SW480 (cell line): ENCODE results near the gene RPS13.
"Not testable (repeated sequence)": the region's sequence is repeated elsewhere in the genome, so short reads cannot be mapped to it uniquely, and the experiment has no call there.

ENCODE experiments used
- DNase-seq: peaks from one replicate; pipeline ENCODE4 v3.0.0-alpha.2; 2016; ENCODE audit warnings: low spot score

The RPS13 gene

DNA sequence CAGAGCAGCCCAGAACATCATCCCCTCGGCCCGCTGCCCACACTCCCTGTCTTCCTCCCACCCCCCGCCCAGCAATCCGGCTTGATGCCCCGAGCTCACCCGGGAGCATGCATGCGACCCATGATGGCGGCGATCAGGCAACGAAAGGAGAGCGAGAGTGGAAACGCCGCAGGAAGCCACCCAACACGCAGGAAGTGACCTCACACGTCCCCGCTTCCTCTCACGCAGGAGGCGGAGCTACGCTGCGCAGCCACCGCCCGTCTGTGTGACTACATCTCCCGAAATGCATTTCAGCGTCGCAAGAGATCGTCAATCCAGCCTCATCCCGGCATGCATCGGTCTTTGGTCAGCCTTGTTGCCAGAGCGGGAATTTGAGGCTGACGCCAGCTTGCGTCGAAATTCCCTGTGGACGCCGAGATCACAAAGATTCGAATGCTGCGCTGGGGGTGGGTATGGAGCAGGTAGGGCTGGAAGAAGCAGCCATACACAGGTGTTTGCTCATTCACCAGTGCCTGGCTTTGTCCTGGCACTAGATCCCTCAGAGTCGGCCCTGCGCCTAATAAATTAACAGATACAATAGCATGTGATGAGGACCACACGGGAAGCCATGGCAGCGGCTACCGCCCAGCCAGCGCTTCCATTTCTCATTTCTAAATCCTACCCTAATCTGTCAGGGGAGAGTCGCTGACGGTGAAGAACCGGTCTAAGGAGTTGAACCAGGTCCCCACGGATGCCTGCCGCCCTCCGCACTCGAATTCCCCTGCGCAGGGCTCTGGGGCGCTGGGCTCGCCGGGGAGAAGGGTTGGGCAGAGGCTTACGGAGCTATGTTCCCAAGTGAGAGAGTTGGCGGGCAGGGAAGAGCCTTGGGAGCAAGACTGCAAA is at the start of gene RPS13:
Gene RPS13 (minus strand): TSS at position 148 of the 882 bp plus-strand sequence. CDS start 26 bp downstream, at position 122.
- peak; percentile 99 for DNase-seq

DNA sequence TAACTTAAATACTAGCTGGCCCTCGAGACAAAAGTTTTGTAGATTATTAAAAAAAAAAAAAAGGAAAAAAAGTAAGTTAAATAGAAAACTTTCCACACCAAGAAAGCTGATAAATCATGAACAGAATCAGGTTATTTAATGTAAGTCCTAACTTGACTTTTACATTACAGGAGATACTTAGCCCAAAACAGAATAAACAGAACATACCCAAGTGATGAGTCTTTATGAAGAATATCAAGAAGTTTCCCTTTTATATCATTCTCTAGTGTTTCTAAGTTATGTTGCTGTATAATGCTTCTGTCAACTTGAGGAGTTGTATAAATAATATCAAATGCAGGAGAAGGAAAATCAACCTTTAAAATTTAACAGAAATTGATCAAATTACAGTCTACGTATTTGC is 44.5 kb upstream of the RPS13 start:
- DNase-seq = no peak

DNA sequence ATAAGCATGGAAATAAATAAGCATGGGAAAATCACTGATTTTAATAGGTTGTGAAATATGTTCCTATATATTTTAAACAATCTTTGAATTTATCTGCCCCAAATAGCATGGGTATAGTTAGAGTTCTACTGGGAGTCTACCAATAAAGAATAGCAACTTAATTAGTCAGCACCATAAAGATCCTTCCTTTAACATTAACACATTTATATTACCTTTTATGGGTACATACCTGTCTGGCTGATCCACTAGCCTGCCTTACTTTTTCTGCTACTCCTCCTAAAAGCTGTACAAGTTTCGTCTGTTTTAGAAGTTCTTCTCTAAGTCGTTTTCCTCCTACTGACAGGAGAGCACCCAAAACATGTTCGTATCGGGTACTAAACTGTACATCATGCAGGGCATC is 39.8 kb upstream of the RPS13 start:
- DNase-seq = no peak

DNA sequence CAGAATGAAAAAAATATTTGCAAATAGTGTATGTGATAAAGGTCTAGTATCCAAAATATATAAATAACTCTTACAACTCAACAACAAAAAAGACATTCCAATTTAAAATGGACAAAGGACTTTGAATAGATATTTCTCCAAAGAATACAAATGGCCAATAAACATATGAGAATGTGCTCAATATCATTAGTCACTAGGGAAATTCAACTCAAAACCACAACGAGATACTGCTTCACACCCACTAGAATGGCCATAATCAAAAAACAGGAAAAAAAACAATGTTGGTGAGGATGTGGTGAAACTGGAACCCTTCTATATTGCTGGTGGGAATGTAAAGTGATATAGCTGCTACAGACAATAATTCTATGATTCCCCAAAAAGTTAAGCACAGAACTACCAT is 38.6 kb upstream of the RPS13 start:
- DNase-seq = no peak

DNA sequence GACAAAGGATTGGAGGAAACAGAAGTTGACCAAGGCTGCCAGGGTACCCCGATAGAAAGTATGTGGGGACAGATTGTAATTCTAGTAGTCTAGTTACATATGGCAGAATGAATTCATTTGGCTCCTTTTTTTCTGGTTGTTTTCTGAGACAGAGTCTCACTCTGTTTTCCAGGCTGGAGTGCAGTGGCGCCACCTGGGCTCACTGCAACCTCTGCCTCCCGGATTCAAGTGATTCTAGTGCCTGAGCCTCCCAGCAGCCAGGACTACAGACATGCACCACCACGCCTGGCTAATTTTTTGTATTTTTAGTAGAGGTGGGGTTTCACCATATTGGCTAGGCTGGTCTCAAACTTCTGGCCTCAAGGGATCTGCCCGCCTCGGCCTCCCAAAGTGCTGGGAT is 30.3 kb upstream of the RPS13 start:
- not testable (repeated sequence) for DNase-seq

DNA sequence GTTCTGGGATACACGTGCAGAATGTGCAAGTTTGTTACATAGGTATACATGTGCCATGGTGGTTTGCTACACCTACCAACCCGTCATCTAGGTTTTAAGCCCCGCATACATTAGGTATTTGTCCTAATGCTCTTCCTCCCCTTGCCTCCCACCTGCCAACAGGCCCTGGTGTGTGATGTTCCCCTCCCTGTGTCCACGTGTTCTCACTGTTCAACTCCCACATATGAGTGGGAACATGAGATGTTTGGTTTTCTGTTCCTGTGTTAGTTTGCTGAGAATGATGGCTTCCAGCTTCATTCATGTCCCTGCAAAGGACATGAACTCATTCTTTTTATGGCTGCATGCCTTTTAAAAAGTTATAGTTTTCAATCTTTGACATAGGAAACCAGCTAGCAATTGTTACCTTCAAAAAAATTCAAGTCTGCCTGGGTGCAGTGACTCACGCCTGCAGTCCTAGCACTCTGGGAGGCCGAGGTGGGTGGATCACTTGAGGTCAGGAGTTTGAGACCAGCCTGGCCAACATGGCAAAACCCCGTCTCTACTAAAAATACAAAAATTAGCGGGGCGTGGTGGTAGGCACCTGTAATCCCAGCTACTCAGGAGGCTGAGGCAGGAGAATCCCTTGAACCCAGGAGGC is 28.1 kb upstream of the RPS13 start:
- not testable (repeated sequence) for DNase-seq

DNA sequence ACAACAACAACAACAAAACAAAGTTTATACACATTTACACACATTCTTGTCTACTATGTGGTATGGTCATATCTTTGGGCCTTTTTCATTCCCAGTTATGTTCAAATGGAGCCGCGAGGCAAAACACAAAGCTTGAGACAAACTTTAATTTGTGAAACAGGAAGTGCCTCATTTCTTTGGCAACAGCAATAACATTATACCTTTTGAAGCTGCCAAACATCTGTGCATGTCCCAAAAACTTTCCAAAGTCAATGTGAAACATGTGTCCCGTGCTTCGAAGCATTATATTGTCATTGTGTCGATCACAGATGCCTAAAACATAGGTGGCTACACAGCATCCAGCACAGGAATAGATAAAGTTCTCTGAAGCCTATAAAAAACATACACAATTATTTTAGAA is 25.0 kb upstream of the RPS13 start:
- no peak for DNase-seq

DNA sequence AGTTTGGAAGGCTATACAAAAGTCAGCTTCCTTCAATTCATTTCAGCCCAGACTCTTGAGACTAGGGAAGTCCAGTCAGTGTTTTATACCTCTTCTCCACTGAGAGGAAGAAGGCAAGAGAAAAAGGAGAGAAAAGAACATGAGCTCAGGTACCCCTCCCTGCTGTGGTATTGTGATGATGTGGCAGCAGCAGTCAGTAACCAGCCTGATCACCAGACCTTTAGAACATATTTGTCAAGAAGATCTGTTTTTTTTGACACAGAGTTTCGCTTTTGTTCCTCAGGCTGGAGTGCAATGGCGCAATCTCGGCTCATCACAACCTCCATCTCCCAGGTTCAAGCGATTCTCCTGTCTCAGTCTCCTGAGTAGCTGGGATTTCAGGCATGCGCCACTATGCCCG is 21.2 kb upstream of the RPS13 start:
- DNase-seq = no peak

DNA sequence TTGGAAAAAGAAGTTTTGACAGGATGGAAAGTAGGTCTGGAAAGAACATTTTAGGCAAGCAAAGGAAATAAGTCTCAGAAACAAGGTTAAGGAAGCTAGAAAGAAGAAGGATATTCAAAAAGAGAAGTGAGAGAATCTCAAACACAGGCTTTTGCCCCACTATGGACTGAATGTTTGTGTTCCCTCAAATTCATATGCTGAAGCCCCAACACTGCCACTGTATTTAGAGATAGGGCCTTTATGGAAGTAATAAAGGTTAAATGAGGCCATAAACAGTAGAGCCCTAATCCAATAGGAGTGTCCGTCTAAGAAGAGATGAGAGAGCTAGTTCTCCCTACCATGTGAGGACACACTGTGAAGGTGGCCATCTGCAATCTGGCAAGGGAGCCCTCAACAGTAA is 20.6 kb upstream of the RPS13 start:
- DNase-seq = no peak

DNA sequence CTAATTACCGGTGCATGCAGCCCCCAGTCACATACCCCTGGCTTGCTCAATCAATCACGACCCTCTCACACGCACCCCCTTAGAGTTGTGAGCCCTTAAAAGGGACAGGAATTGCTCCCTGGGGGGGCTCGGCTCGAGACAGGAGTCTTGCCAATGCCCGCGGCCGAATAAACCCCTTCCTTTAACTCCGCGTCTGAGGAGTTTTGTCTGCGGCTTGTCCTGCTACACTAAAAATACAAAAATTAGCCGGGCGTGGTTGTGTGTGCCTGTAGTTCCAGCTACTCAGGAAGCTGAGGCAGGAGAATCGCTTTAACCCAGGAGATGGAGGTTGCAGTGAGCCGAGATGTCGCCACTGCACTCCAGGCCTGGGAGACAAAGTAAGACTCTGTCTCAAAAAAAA is 8.5 kb upstream of the RPS13 start:
- not testable (repeated sequence) for DNase-seq

DNA sequence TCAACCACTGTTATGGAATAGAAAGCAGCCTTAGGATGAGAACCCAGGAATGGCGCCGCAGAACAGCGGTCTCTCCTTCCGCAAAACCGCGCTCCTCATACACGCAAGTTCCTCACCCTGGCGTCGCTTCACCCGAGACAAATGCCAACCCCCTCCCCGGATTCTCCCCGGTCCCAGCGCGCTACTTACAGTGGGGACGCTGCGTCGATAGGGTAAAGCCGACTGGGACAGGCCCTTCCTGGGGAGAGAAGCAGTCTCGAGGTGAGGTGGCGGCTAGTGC is 287 bp downstream of the RPS13 start:
- no peak for DNase-seq

DNA sequence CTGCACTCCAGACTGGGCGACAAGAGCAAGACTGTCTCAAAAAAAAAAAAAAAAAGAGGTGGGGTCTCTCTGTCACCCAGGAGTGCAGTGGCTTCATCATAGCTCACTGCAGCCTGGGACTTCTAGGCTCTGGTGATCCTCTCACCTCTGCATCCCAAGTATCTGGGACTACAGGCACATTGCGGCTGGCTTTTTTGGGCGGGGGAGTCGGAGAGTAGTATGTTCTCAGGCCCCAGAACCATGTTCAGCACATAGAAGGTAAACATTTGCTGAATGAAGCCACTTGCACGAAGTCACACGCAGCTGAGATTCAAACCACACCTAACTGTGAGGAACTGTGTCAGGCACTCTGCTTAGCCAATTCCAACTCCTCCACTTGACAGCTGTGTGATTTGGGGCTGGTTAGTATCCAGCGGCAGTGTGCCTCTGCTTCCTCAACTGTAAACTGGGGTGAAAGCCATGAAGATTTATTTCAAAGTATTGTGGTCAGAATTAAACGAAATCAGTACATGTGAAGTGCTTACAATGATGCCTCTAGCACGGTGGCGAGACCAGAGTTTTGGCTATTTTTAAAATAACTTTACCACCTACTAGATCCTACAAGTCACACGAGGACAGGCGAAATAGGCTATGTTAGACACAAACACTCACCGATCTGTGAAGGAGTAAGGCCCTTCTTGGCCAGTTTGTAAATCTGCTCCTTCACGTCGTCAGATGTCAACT is 789 bp downstream of the RPS13 start:
- no peak for DNase-seq

DNA sequence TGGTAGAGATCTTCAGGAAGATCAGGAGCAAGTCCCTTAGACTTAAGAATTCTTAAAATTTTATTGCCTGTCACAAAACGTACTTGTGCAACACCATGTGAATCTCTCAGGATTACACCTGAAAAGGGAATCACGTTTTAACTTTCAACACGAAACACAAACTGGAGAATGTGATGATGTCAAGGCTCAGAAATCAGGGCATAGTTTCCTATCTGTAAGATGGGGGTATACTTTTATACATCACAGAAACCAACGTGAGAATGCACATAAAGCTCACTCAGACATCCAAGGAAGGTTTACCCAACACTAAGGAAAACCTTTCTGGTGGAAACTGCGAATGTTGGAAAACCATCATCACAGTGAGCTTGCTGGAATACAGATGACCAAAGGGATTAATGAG is 2.0 kb downstream of the RPS13 start:
- DNase-seq = no peak

DNA sequence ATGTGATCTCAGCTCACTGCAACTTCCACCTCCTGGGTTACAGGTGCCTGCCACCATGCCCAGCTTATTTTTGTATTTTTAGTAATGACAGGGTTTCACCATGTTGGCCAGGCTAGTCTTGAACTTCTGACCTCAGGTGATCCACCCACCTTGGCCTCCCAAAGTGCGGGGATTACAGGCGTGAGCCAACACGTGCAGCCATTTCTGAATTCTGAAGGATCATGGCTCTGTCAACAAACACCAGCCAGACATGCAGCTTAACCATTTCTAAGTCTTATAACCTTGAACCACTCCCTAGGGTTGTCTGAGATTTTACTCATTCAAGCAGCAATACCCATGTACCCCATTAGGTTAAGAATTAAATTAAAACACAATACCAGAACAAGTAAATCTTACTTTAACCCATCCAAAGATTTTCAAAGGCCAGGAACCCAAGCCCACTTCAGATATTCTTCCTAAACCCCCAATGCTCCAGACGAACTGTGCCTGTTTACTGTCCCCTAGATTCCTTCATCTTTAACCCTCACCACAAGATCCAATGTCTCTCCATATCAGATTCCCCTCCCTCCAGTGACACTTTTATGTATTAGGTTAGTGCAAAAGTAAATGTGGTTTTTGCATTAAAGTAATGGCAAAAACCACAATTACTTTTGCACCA is 4.0 kb downstream of the RPS13 start:
- no peak for DNase-seq

DNA sequence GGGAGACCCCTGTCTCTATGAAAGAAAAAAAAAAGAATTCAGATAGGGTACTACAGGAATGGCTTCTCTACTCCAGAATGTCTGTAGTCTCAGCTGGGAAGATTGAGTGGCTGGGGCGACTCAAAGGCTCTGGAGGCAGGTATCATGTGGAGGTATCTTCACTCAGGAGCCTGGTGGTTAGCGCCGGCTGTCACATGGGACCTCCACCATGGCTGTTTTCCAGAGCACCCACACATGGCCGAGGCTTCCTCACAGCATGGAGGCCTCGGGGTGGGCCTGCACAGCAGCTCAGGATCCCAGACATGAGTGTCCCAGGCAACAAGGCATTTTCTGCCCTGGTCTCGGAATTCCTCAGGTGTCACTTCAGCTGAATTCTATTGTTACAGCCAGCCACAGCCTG is 10.1 kb downstream of the RPS13 start:
- no peak for DNase-seq

DNA sequence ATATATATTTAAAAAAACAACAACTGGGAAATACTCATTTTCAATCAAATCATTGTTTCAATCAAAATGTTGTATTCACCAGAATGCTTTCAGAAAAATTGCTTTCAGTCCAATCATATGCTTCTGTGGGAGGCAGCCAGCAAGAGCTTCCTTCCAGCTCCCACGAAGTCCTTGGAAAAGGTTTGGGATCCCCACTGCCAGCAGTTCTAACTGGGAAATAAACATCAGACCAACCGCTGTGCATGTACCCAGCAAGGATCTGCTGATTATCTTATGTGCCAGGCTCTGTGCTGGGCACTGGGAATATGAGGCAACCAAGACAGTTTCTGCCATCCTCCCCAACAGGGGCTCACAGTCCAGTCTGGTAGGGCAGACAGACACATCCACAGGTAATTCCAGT is 10.8 kb downstream of the RPS13 start:
- DNase-seq = no peak

DNA sequence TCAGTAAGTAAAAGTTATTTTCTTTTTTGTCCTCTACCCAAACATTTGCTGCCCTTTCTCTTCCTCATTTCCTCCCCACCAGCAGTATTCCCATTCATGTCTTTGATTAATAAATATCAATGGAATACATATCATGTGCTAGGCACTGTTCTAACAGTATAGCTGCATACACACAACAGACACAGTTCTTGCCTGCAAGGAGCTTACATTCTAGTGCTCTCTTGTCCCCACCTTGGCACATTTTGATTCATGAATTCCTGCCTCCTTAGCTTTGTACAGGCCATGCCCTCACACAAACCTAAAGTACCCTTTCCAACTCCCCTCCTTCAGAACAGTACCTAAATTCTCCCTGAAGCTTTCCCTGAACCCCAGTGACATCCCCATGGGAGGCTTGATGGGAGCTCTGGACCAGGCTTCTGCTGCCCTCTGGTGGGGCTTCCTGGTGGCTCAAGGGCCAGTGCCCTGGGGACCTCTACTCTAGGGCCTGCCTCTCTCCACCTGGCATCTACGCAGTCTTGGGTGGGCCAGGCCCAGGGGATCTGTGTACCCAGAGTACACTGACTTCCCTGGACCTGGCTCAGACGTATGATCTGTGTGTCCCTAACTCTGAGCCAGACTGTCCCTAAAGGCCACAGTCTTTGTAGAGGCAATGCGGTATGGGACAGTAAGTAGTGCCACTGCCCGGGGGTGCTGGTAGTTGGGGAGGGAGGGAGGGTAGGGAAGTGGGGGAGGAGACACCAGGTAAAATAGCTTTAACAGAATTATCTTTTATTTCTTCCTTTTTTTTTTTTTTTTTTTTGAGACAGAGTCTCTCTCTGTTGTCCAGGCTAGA is 14.1 kb downstream of the RPS13 start:
- DNase-seq = peak; percentile 50

DNA sequence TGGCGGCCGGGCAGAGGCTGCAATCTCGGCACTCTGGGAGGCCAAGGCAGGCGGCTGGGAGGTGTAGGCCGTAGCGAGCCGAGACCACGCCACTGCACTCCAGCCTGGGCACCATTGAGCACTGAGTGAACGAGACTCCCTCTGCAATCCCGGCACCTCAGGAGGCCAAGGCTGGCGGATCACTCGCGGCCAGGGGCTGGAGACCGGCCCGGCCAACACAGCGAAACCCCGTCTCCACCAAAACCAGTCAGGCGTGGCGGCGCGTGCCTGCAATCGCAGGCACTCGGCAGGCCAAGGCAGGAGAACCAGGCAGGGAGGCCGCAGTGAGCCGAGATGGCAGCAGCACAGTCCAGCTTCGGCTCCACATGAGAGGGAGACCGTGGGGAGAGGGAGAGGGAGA is 26.3 kb downstream of the RPS13 start:
- DNase-seq = not testable (repeated sequence)

DNA sequence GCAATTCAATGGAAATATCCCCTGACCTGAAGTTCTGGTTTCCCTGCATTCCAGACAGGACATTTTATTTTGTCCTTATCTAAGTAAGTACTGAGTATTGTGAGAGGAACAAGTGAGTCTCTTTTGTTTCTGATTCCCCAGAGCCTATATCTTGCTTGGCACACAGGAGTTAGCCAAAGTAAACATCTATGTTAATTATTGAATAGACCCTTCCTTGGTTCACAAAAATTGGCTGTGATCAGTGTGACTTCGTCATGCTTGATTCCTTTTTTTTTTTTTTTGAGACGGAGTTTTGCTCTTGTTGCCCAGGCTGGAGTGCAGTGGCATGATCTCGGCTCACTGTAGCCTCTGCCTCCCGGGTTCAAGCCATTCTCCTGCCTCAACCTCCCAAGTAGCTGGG is 29.0 kb downstream of the RPS13 start:
- DNase-seq = not testable (repeated sequence)

DNA sequence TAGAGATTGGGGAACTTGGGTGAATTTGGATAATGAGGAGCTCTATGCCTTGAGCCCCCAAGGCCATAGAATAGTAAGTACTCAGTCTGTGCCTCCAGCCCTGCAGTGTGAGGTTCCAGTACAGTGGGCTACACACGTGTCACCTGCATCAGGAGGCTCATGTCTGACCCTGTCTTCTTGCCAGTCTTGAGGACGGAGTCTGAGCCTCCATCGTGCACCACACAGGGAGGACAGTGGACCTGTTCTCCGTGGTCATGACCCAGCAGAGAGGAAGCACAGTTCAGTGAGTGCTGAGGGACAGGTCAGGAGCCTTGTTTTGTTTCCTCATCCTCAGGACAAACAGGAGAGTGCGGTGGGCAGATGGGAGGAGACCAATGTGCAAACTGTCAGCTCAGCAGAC is 30.8 kb downstream of the RPS13 start:
- no peak for DNase-seq
